GM19324 (cell line): ENCODE results near the gene EFTUD2.

Experiments
- ATAC-seq: cut with Tn5 transposase; IDR thresholded peaks from one replicate; pipeline ENCODE4 v1.9.1; 2021; ENCODE audit warnings: mild to moderate bottlenecking, moderate library complexity; ENCODE audit not compliant: unreplicated experiment, low FRiP score

The EFTUD2 gene

DNA sequence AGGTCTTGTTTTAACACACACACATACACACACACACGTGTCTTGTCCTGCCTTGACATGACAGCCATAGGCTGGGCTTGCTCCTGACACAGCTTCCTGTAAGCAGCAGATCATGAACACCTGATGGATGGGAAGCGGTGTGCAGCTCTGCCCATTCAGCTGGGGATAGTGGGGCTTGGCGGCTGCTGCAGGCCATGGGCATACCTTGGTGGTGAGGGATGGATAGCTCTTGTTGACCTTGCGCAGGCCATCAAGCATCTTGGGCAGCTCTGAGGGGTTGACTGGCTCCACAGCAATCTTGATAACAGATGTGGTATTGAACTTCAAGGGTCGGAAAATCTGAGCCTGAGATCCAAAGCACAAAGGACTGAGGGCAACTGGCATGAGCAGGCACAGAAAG, 39.5 kb downstream of the EFTUD2 start:
- ATAC-seq: no peak

DNA sequence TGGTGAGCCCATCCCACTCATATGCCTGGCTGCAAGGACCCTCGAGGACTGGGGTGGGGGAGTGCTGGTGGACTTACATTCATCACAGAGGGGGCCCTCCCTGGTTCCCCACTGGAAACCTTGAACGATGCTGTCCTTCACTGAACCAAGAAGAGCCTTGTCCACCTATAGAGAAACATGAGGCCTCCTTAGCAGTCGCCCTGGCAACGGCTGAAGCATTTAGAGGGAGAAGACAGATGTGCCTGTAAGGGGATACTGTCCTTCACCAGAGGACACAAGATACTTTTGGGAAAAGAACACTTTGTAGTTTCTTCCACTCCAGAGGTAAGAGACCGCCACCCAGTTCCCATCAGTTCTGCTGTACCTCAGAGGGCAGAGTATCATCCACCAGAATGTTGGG, 45.1 kb downstream of the EFTUD2 start:
- no peak for ATAC-seq

GRCh38 chr17:44850612-44851011, 48.6 kb downstream of the EFTUD2 start:
- ATAC-seq: no peak

DNA sequence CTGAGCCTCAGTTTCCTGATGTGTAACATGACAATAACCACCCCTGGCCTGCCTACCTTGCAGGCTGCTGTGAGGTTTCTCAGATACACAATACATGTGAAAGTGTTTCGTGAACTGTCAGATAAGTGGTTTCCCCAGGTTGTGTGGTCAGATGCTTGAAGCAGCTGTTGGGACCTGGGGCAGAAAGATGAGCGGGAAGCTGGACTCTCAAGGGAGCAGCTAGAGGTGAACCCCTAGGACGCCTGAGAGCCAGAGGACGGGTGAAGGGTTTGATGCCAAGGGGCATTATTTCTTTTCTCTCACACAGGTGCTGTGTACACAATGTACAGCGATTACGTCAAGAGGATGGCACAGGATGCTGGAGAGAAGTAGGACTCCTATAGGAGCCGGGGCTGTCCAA, 49.2 kb downstream of the EFTUD2 start:
- ATAC-seq: no peak

DNA sequence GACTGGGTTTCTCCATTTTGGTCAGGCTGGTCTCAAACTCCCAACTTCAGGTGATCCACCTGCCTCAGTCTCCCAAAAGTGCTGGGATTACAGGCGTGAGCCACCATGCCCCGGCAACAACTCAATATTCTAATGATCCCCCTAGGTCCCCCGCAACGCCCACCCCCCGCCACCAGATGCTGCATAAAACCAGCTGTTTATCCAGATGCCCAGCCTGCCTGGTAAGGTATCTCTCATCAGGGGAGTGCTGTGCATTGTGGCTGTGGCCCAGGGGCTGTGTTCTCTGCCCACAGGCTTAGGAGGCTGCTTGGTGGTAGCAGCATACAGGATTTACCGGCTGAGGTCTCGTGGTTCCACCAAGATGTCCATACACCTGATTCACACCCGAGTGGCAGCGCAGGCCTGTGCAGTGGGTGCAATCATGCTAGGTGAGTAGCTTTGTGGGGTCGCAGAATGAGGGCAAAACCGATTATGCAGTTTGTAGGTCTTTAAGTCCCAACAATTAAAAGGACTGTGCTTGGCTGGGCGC, 50.2 kb downstream of the EFTUD2 start:
- ATAC-seq: no peak

DNA sequence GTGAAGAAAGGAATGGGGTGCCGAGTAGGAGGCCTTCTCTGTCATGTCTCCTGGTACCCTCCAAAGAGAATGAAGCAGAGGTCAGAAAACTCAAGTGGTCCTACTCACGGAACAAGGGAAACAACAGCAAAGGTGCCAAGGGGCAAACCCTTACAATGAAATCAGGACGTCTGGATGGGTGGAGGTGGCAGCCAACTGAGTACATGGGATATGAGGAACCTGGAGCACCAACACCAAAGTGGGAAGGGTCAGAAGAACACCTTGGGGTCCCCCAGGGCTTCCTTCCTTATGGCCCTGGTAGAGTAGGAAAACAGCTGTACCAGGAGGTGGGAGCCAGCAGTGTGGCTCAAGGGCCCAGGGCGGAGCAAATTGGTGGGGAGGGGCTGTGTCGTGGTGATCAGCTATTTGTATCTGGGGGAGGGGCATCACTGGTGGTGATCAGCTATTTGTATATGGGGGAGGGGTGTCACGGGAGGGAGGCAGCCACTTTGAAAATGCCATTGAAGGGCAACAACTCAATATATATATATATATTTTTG, 50.9 kb downstream of the EFTUD2 start:
- no peak for ATAC-seq

- ATAC-seq: no peak
Measured at GRCh38 chr17:44847586-44847985, 51.7 kb downstream of the EFTUD2 start, which contains the start of gene HIGD1B. Gene HIGD1B (plus strand): TSS chr17:44847883. CDS start chr17:44848153, 270 bp downstream.

- no peak for ATAC-seq
Measured at GRCh38 chr17:44846206-44846605, 53.0 kb downstream of the EFTUD2 start.

GRCh38 chr17:44844390-44844830, 54.8 kb downstream of the EFTUD2 start:
- no peak for ATAC-seq

- ATAC-seq: no peak
Measured at GRCh38 chr17:44842748-44843147, 56.5 kb downstream of the EFTUD2 start.

- ATAC-seq: no peak
Measured at GRCh38 chr17:44840936-44841335, 58.3 kb downstream of the EFTUD2 start.

DNA sequence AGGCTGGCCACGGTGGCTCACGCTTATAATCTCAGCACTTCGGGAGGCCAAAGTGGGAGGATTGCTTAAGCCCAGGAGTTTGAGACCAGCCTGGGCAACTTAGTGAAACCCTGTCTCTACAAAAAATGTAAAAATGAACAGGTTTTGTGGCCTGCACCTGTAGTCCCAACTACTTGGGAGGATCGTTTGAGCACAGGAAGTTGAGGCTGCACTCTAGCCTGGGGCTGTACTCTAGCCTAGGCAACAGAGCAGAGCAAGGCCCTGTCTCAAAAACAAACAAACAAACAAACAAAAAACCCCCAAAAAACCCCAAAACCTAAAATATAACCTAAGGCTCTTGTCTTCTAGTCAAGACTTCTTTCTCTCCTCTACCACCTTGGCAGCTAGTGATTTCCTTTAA, 59.0 kb downstream of the EFTUD2 start:
- no peak for ATAC-seq

GRCh38 chr17:44837196-44837595, 62.0 kb downstream of the EFTUD2 start:
- ATAC-seq: no peak

GRCh38 chr17:44832805-44833204, 66.4 kb downstream of the EFTUD2 start:
- no peak for ATAC-seq

DNA sequence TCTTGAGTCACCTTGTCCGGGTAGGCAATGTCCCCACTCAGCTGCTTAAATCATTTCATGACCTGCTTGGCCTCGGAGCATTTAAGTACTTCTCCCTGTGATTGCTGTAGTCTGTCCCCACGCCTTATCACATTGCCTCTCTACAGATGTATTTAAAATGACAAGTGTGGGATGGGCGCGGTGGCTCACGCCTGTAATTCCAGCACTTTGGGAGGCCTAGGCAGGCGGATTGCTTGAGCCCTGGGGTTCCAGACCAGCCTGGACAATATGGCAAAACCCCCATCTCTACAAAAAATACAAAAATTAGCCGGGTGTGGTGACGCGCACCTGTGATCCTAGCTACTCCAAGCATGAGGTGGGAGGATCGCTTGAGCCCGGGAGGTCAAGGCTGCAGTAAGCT, 67.9 kb downstream of the EFTUD2 start:
- no peak for ATAC-seq

DNA sequence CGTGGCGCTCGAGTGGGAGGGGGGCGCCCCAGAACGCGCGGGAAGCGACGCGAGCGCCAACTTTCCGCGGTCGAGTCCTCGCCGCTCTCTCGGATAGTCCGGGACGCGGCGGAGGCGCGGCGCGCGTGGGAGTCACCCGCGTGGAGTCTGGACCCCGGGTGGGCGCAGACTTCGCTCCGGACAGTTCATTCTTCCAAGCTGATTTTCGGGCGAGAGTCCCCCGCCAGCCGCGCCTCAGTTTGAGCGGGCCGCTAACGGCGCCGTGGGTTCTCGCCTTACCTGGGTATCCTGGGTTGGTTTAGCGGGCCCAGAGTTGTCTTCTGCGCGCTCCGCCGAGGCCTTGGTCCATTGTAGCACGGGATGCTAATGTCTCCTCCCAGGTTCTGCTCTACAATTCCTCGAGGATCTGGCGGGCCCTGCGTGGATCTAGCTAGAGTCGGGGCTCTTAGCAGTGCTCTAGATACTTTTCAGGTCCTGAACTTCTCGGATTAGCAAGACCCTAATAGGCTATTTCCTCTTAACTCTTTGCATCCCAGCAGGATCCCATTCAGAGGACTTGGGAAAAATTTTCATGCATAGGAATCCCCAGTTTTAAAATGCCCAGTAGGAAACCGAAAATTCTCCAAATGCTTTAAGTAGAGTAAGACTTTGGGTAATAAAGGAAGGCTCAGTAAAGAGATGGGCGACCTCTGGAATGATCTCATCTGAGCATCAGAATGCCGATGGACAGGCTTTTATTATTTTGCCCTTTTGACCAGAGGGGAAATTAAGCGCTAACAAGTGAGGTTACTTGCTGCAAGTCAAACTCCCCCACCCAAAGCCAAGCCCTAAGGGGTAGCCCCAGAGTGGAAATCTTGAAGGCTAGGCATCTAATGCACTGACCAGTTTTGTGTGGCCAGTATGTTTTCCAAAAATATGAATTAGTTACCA, 68.6 kb downstream of the EFTUD2 start:
- no peak for ATAC-seq

DNA sequence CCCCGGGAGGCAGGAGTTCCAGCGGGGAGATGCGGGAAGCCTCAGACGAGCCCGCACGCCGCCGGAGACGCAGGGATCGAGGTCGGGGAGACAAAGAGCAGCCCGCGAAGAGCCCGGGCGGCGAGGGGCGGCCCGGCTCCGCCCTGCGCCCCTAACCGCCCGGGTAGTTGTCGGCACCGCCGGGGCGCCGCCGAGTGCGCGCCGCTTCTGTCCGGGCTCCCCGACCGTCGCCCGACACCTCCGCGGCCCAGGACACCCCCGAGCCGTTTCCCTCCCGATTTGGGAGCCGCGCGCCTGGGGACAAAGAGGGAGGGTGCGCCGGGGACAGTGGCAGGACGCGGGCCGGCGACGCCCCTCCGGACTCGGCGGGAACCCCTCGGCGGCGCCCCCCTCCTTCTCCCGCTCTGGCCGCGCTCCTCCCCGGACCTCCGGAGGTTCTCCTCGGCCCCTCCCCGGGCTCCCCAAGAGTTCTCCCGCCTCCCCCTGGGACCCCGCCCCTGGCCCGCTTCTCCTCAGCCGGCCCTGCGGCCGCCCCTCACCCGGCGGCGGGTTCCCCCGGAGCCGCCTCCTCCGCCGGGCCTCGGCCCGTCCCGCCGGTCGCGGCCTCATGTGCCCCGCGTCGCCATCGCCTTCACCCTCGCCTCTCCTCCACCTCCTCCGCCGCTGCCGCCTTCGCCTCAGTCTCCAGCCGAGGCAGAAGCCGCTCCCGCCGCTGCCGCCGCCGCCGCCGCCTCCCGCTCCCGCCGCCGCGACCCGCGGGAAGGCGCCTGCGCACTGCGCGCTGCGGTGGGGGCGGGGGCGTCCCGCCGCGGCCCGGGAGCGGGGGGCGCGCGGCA, 69.5 kb downstream of the EFTUD2 start, which contains the start of gene GJC1:
TSS of gene GJC1 (minus strand) at position 765 of the 836 bp plus-strand sequence. CDS start 24,470 bp downstream, outside the sequence.
- ATAC-seq: no peak

GRCh38 chr17:44828919-44829522, 70.2 kb downstream of the EFTUD2 start:
- no peak for ATAC-seq

DNA sequence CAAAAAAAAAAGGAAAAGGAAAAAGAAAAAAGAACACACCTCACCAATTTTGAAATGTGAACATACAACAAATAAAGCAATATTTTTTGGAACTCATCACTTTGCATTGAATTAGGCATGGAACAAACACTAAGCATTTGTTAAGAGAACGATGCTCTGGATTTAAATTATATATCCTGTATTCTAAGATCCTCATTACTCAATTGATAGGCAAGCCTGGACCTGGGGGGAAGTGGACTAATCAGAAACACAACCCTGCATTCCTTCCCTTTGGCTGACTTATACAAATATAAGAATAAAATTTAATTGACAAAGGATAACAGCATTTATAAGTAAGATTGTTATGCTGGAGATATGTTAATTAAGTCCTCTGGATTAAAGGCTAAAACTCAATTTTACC, 71.4 kb downstream of the EFTUD2 start:
- no peak for ATAC-seq

GRCh38 chr17:44826123-44826790, 73.0 kb downstream of the EFTUD2 start:
- ATAC-seq: no peak
